H9 (cell line): ENCODE data around the gene LHFPL6. TPM values are rescaled to one million over a fixed set of nuclear protein-coding genes. Genes with fewer than 3 reads are reported as not detected.

Source experiments
- DNase-seq: peaks from one replicate; pipeline ENCODE4 v3.0.0-alpha.2; 2017
- H2AFZ ChIP-seq: one replicate; pipeline ENCODE4 v1.6.1; 2013; ENCODE audit warnings: mild to moderate bottlenecking, low read length, control low read depth, moderate library complexity
- H2AK5ac ChIP-seq: 2 replicates; pipeline ENCODE4 v1.6.1; 2013; ENCODE audit warnings: low read length, control low read depth, mixed read lengths; ENCODE audit not compliant: insufficient read length
- H2BK120ac ChIP-seq: one replicate; pipeline ENCODE4 v1.6.1; 2013; ENCODE audit warnings: low read depth, mild to moderate bottlenecking, low read length, control low read depth, inconsistent platforms; ENCODE audit not compliant: poor library complexity, severe bottlenecking
- H2BK12ac ChIP-seq: 2 replicates; pipeline ENCODE4 v1.6.1; 2013; ENCODE audit warnings: low read length, control low read depth, mixed read lengths, low read depth; ENCODE audit not compliant: insufficient read length
- H2BK15ac ChIP-seq: 2 replicates; pipeline ENCODE4 v1.6.1; 2013; ENCODE audit warnings: low read depth, low read length, control low read depth
- H2BK20ac ChIP-seq: one replicate; pipeline ENCODE4 v1.6.1; 2013; ENCODE audit warnings: low read depth, mild to moderate bottlenecking, low read length, control low read depth, inconsistent platforms; ENCODE audit not compliant: poor library complexity, severe bottlenecking
- H2BK5ac ChIP-seq: 2 replicates; pipeline ENCODE4 v1.6.1; 2013; ENCODE audit warnings: low read length, control low read depth, mixed read lengths; ENCODE audit not compliant: insufficient read length
- H3K14ac ChIP-seq: 2 replicates; pipeline ENCODE4 v1.6.1; 2013; ENCODE audit warnings: low read length, control low read depth; ENCODE audit not compliant: insufficient read depth
- H3K18ac ChIP-seq: 2 replicates; pipeline ENCODE4 v1.6.1; 2013; ENCODE audit warnings: low read depth, mild to moderate bottlenecking, mixed read lengths, low read length, control low read depth; ENCODE audit not compliant: insufficient read length
- H3K23ac ChIP-seq: 2 replicates; pipeline ENCODE4 v1.6.1; 2013; ENCODE audit warnings: low read length, control low read depth, mixed read lengths, low read depth; ENCODE audit not compliant: insufficient read length
- H3K23me2 ChIP-seq: 2 replicates; pipeline ENCODE4 v1.6.1; 2013; ENCODE audit warnings: low read depth, mild to moderate bottlenecking, mixed read lengths, low read length, control low read depth; ENCODE audit not compliant: insufficient read length, poor library complexity, severe bottlenecking
- H3K27ac ChIP-seq: 2 replicates; pipeline ENCODE4 v1.5.1; 2013; ENCODE audit warnings: low read length, control low read depth, mixed read lengths, low read depth; ENCODE audit not compliant: insufficient read length
- H3K27me3 ChIP-seq: 2 replicates; pipeline ENCODE4 v1.6.1; 2013; ENCODE audit warnings: low read length, control low read depth, inconsistent platforms; ENCODE audit not compliant: insufficient read depth
- H3K4ac ChIP-seq: 2 replicates; pipeline ENCODE4 v1.6.1; 2013; ENCODE audit warnings: low read depth, mild to moderate bottlenecking, control low read depth, inconsistent platforms, low read length, moderate library complexity
- H3K4me1 ChIP-seq: 2 replicates; pipeline ENCODE4 v1.6.1; 2013; ENCODE audit warnings: low read length, control low read depth, inconsistent platforms; ENCODE audit not compliant: insufficient read depth
- H3K4me2 ChIP-seq: 2 replicates; pipeline ENCODE4 v1.6.1; 2013; ENCODE audit warnings: low read length, control low read depth, mixed read lengths; ENCODE audit not compliant: insufficient read length, insufficient read depth
- H3K56ac ChIP-seq: 2 replicates; pipeline ENCODE4 v1.6.1; 2013; ENCODE audit warnings: low read depth, mild to moderate bottlenecking, mixed read lengths, low read length, control low read depth; ENCODE audit not compliant: insufficient read length
- H3K79me1 ChIP-seq: 2 replicates; pipeline ENCODE4 v1.6.1; 2013; ENCODE audit warnings: low read depth, mild to moderate bottlenecking, moderate library complexity, low read length, control low read depth, inconsistent platforms; ENCODE audit not compliant: insufficient read depth, poor library complexity, severe bottlenecking
- H3K79me2 ChIP-seq: 2 replicates; pipeline ENCODE4 v1.6.1; 2013; ENCODE audit warnings: low read length, control low read depth, inconsistent platforms; ENCODE audit not compliant: insufficient read depth
- H3K9ac ChIP-seq: 2 replicates; pipeline ENCODE4 v1.6.1; 2013; ENCODE audit warnings: low read length, control low read depth, mixed read lengths; ENCODE audit not compliant: insufficient read length; ENCODE audit errors: extremely low read depth
- H3K9me3 ChIP-seq: one replicate; pipeline ENCODE4 v1.6.1; 2013; ENCODE audit warnings: low read depth, low read length, inconsistent platforms; ENCODE audit not compliant: control insufficient read depth
- H3T11ph ChIP-seq: one replicate; pipeline ENCODE4 v1.6.1; 2013; ENCODE audit warnings: mild to moderate bottlenecking, low read length, control low read depth, inconsistent platforms
- H4K20me1 ChIP-seq: one replicate; pipeline ENCODE4 v1.6.1; 2013; ENCODE audit not compliant: control insufficient read depth, insufficient read length, insufficient read depth
- H4K5ac ChIP-seq: 2 replicates; pipeline ENCODE4 v1.6.1; 2013; ENCODE audit warnings: low read depth, mild to moderate bottlenecking, mixed read lengths, low read length, control low read depth; ENCODE audit not compliant: insufficient read length
- H4K8ac ChIP-seq: replicated peaks from 2 replicates; pipeline ENCODE4 v1.6.1; 2013; ENCODE audit warnings: low read length, control low read depth, mixed read lengths, low read depth; ENCODE audit not compliant: insufficient read length
- H4K91ac ChIP-seq: 2 replicates; pipeline ENCODE4 v1.6.1; 2013; ENCODE audit warnings: low read depth, mild to moderate bottlenecking, moderate library complexity, mixed read lengths, low read length, control low read depth; ENCODE audit not compliant: insufficient read length
- H3K27ac Mint-ChIP-seq, 3 experiments: 2 replicates in 2 of 3; 3 replicates in 1 of 3; pipeline ENCODE4 v1.8.0; 2020 to 2021; ENCODE audit warnings: mixed read lengths in 3 of 3, mild to moderate bottlenecking in 1 of 3, moderate library complexity in 1 of 3
- H3K27me3 Mint-ChIP-seq: 2 replicates; pipeline ENCODE4 v1.8.0; 2021; ENCODE audit warnings: low read depth, mild to moderate bottlenecking, moderate library complexity, mixed read lengths
- H3K36me3 Mint-ChIP-seq, 3 experiments: 2 replicates in 2 of 3; 3 replicates in 1 of 3; pipeline ENCODE4 v1.8.0; 2020 to 2021; ENCODE audit warnings: low read depth in 3 of 3, mixed read lengths in 3 of 3; ENCODE audit not compliant: insufficient read depth in 1 of 3
- H3K4me1 Mint-ChIP-seq, 2 experiments: 2 replicates each; pipeline ENCODE4 v1.8.0; 2020; ENCODE audit warnings: mixed read lengths in 2 of 2
- H3K4me3 Mint-ChIP-seq, 2 experiments: 2 replicates in 1 of 2; 3 replicates in 1 of 2; pipeline ENCODE4 v1.8.0; 2020 to 2021; ENCODE audit warnings: mild to moderate bottlenecking in 2 of 2, mixed read lengths in 2 of 2, moderate library complexity in 1 of 2
- H3K9me3 Mint-ChIP-seq, 2 experiments: 2 replicates in 1 of 2; 3 replicates in 1 of 2; pipeline ENCODE4 v1.8.0; 2020; ENCODE audit warnings: mild to moderate bottlenecking in 2 of 2, mixed read lengths in 2 of 2, moderate library complexity in 1 of 2
- CTCF ChIP-seq: fragments of 200-600 bp; sonication (generic); conservative IDR thresholded peaks from 3 replicates; pipeline ENCODE4 v1.8.0; 2021; ENCODE audit warnings: antibody characterized with exemption, mild to moderate bottlenecking
- WGBS: extraction: QIAGEN DNeasy Blood & Tissue Kit; methylation state at CpG from one replicate; pipeline ENCODE4 v1.1.7; 2013; ENCODE audit warnings: missing lambda C conversion rate, low lambda C conversion rate, mixed read lengths; ENCODE audit not compliant: insufficient read length; ENCODE audit errors: extremely low coverage; 5-methylcytosine and 5-hydroxymethylcytosine counted together
- total RNA-seq: library from RNA; stranded (reverse); gene quantifications from 2 replicates; pipeline ENCODE4 v1.2.1, GENCODE V29; 2021

The LHFPL6 gene
- total RNA-seq, 1 experiment from 2014 or later: 3.5 TPM

- no peaks in the 10 kb centered on the region for H3K79me1 ChIP-seq
- H3K79me2 ChIP-seq: no peaks in the 10 kb centered on the region
- H3K23me2 ChIP-seq: no peaks in the 10 kb centered on the region
- H4K20me1 ChIP-seq: no peaks in the 10 kb centered on the region
- H3K27ac ChIP-seq: no peak overlapping the region
- H3K14ac ChIP-seq: no peak overlapping the region
- no peak overlapping the region for H2BK12ac ChIP-seq
- Mint-ChIP-seq H3K27me3 (no peaks in the 10 kb centered on the region), H3K9me3 (no peaks in the 10 kb centered on the region), H3K4me3 (no peak overlapping the region), H3K27ac (no peak overlapping the region), H3K36me3 (no peaks in the 10 kb centered on the region), H3K4me1 (0 out of 4 replicates have a peak, but pooled peaks cover 0 to 7% of the 10 kb centered on the region in 2 experiments)
- H2BK5ac ChIP-seq: no peak overlapping the region
- no peak overlapping the region for H2BK120ac ChIP-seq
- H3K27me3 ChIP-seq: no peaks in the 10 kb centered on the region
- no peak for TF ChIP-seq CTCF
- H3T11ph ChIP-seq: no peak overlapping the region
- no peak overlapping the region for H4K8ac ChIP-seq
- H3K4me2 ChIP-seq: no peak overlapping the region
- WGBS: no CpG with 5 or more reads among the region's 1 CpG
- H2BK15ac ChIP-seq: no peak overlapping the region
- no peak overlapping the region for H2AK5ac ChIP-seq
- no peak overlapping the region for H4K5ac ChIP-seq
- DNase-seq: no peak
- no peak overlapping the region for H2BK20ac ChIP-seq
- no peak overlapping the region for H3K4ac ChIP-seq
- H3K56ac ChIP-seq: no peak overlapping the region
- H3K18ac ChIP-seq: no peak overlapping the region
- H4K91ac ChIP-seq: no peak overlapping the region
- no peaks in the 10 kb centered on the region for H3K4me1 ChIP-seq
- no peaks in the 10 kb centered on the region for H3K9me3 ChIP-seq
- H3K23ac ChIP-seq: no peak overlapping the region
- H2AFZ ChIP-seq: no peak overlapping the region
- no peak overlapping the region for H3K9ac ChIP-seq
These were observed 141.2 kb downstream of the LHFPL6 start for GRCh38 chr13:39461685-39462266.
